ENCODE data around the gene DNAJC15.

Gene DNAJC15

GRCh38 chr13:43078399-43078798 is 55.0 kb downstream of the DNAJC15 start:
- FAIRE-seq, result no peak
- DNase-seq (ENCODE audit: insufficient read length, low spot score), result no peak

- FAIRE-seq (no peak), DNase-seq (ENCODE audit: insufficient read length, low spot score) (no peak)
Measured at GRCh38 chr13:43079392-43079931, 56.1 kb downstream of the DNAJC15 start.

- FAIRE-seq (no peak), DNase-seq (ENCODE audit: insufficient read length, low spot score) (no peak)
Measured at GRCh38 chr13:43080199-43080598, 56.8 kb downstream of the DNAJC15 start.

- DNase-seq (ENCODE audit: insufficient read length, low spot score) (no peak), FAIRE-seq (no peak)
Measured at GRCh38 chr13:43081866-43082265, 58.5 kb downstream of the DNAJC15 start.

- FAIRE-seq, result no peak
Measured at GRCh38 chr13:43083750-43084149, 60.4 kb downstream of the DNAJC15 start.

GRCh38 chr13:43085545-43085944 is 62.2 kb downstream of the DNAJC15 start:
- no peak for FAIRE-seq
- peak; percentile 12 for DNase-seq (ENCODE audit: insufficient read length, low spot score)

More at GRCh38 chr13:43083750-43084149, 60.4 kb downstream of the DNAJC15 start:
- DNase-seq (ENCODE audit: insufficient read length, low spot score), result no peak

GRCh38 chr13:43086181-43086580 is 62.8 kb downstream of the DNAJC15 start:
- FAIRE-seq (no peak), DNase-seq (ENCODE audit: insufficient read length, low spot score) (no peak)

- no peak for DNase-seq (ENCODE audit: insufficient read length, low spot score)
Measured at GRCh38 chr13:43088093-43088511, 64.7 kb downstream of the DNAJC15 start.

GRCh38 chr13:43089912-43090498 is 66.6 kb downstream of the DNAJC15 start:
- no peak for FAIRE-seq
- DNase-seq (ENCODE audit: insufficient read length, low spot score), result no peak

More at GRCh38 chr13:43088093-43088511, 64.7 kb downstream of the DNAJC15 start:
- FAIRE-seq, result no peak

- FAIRE-seq, result no peak
Measured at GRCh38 chr13:43094901-43095300, 71.5 kb downstream of the DNAJC15 start.

GRCh38 chr13:43095771-43096719 is 72.7 kb downstream of the DNAJC15 start:
- no peak for DNase-seq (ENCODE audit: insufficient read length, low spot score)
- no peak for FAIRE-seq

More at GRCh38 chr13:43094901-43095300, 71.5 kb downstream of the DNAJC15 start:
- DNase-seq (ENCODE audit: insufficient read length, low spot score), result no peak

- FAIRE-seq, result no peak
- no peak for DNase-seq (ENCODE audit: insufficient read length, low spot score)
Measured at GRCh38 chr13:43100667-43101066, 77.3 kb downstream of the DNAJC15 start.

GRCh38 chr13:43102304-43102703 is 78.9 kb downstream of the DNAJC15 start:
- FAIRE-seq (no peak), DNase-seq (ENCODE audit: insufficient read length, low spot score) (no peak)

GRCh38 chr13:43107780-43108179 is 84.4 kb downstream of the DNAJC15 start:
- FAIRE-seq (no peak), DNase-seq (ENCODE audit: insufficient read length, low spot score) (no peak)

GRCh38 chr13:43110036-43110435 is 86.7 kb downstream of the DNAJC15 start:
- no peak for DNase-seq (ENCODE audit: insufficient read length, low spot score)
- no peak for FAIRE-seq

- no peak for FAIRE-seq
- no peak for DNase-seq (ENCODE audit: insufficient read length, low spot score)
Measured at GRCh38 chr13:43110658-43111057, 87.3 kb downstream of the DNAJC15 start.

GRCh38 chr13:43111559-43112400 is 88.4 kb downstream of the DNAJC15 start:
- DNase-seq (ENCODE audit: insufficient read length, low spot score) (no peak), FAIRE-seq (no peak)

GRCh38 chr13:43113603-43114002 is 90.2 kb downstream of the DNAJC15 start:
- DNase-seq (ENCODE audit: insufficient read length, low spot score), result no peak
- no peak for FAIRE-seq

- FAIRE-seq (no peak), DNase-seq (ENCODE audit: insufficient read length, low spot score) (no peak)
Measured at GRCh38 chr13:43114504-43114903, 91.1 kb downstream of the DNAJC15 start.

GRCh38 chr13:43115141-43115540 is 91.8 kb downstream of the DNAJC15 start:
- DNase-seq (ENCODE audit: insufficient read length, low spot score), result no peak
- FAIRE-seq, result no peak

- FAIRE-seq (no peak), DNase-seq (ENCODE audit: insufficient read length, low spot score) (no peak)
Measured at GRCh38 chr13:43116242-43116641, 92.9 kb downstream of the DNAJC15 start.
